ENCODE results near the gene ROPN1B. TPM values are rescaled to one million over a fixed set of nuclear protein-coding genes. Genes with fewer than 3 reads are reported as not detected.

Gene ROPN1B
- total RNA-seq, 1 experiment from 2014 or later: 0.92 TPM

- Mint-ChIP-seq H3K9me3 (ENCODE audit: low read depth, unreplicated experiment) (no peaks in the 10 kb centered on the region), H3K27me3 (ENCODE audit: unreplicated experiment) (peaks cover 64% of the 10 kb centered on the region), H3K4me3 (ENCODE audit: low read depth, unreplicated experiment) (no peak overlapping the region), H3K27ac (ENCODE audit: unreplicated experiment) (no peak overlapping the region), H3K36me3 (ENCODE audit: insufficient read depth, unreplicated experiment) (no peaks in the 10 kb centered on the region), H3K4me1 (ENCODE audit: low read depth, unreplicated experiment) (no peaks in the 10 kb centered on the region)
- CTCF ChIA-PET: interaction anchor here (0.5 kb wide), 1 partner anchor 362 kb away, joined by 3 read pairs; the partner anchor contains the start of gene OSBPL11
- DNase-seq: no peak
- TF ChIP-seq CTCF (IDR thresholded peaks at IDR 0.05; ENCODE audit: unreplicated experiment): no peak
- intact Hi-C loops (cut with micrococcal nuclease; ENCODE audit: unreplicated experiment): no loop called here
- BruUV-seq (replicated peaks): no TSS peak
These were observed 11.1 kb upstream of the ROPN1B start for GRCh38 chr3:125957674-125958510.

- DNase-seq: no peak
- Mint-ChIP-seq H3K27me3 (ENCODE audit: unreplicated experiment) (peaks cover 56% of the 10 kb centered on the region), H3K9me3 (ENCODE audit: low read depth, unreplicated experiment) (no peaks in the 10 kb centered on the region), H3K4me3 (ENCODE audit: low read depth, unreplicated experiment) (no peak overlapping the region), H3K27ac (ENCODE audit: unreplicated experiment) (no peak overlapping the region), H3K36me3 (ENCODE audit: insufficient read depth, unreplicated experiment) (no peaks in the 10 kb centered on the region), H3K4me1 (ENCODE audit: low read depth, unreplicated experiment) (no peaks in the 10 kb centered on the region)
- intact Hi-C loops (cut with micrococcal nuclease; ENCODE audit: unreplicated experiment): no loop called here
- CTCF ChIA-PET: interaction anchor here (0.5 kb wide), 1 partner anchor 363 kb away, joined by 3 read pairs; the partner anchor contains the start of gene OSBPL11
- no TSS peak for BruUV-seq (replicated peaks)
- TF ChIP-seq CTCF (IDR thresholded peaks at IDR 0.05; ENCODE audit: unreplicated experiment): no peak
These were observed 10.3 kb upstream of the ROPN1B start for GRCh38 chr3:125958511-125959316.

DNA sequence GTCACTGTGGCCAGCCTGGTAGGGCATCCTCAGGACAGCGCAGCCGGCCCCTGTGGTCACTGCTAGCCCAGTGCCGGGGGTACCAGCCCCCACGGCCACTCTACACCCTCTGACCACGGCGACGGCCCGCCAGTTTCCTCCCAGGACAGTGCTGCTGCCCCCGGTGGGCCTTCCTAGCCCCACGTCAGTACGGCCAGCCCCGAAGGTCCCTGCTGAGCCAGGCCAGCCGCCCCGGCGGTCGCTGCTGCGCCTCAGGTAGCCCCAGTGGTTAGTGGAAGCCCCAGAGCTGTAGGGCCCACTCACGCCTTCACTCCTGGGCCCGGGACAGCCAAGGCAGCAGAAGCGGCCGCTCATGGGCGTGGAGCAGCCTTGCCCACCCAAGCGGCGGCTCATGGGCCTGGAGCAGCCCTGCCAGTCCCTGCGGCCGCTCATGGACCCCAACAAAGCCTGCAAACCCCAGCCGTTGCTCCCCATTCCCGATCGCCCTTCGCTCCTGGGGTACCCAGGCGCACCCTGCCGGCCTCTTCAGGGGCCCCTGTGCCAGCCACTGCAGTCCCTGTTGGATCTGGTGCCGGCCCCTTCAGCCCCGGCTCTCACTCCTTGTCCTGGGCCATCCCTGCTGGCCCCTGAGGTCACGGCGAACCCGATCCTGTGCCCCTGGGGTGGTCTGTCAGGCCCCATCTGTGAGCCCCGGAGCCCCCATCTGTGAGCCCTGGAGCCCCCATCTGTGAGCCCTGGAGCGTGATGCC lies 9.5 kb upstream of the ROPN1B start:
- intact Hi-C loops (cut with micrococcal nuclease; ENCODE audit: unreplicated experiment): no loop called here
- Mint-ChIP-seq H3K36me3 (ENCODE audit: insufficient read depth, unreplicated experiment) (no peaks in the 10 kb centered on the region), H3K4me1 (ENCODE audit: low read depth, unreplicated experiment) (no peaks in the 10 kb centered on the region), H3K9me3 (ENCODE audit: low read depth, unreplicated experiment) (no peaks in the 10 kb centered on the region), H3K27me3 (ENCODE audit: unreplicated experiment) (peaks cover 48% of the 10 kb centered on the region), H3K4me3 (ENCODE audit: low read depth, unreplicated experiment) (no peak overlapping the region), H3K27ac (ENCODE audit: unreplicated experiment) (no peak overlapping the region)
- DNase-seq: no peak
- TF ChIP-seq CTCF (IDR thresholded peaks at IDR 0.05; ENCODE audit: unreplicated experiment): no peak
- no TSS peak for BruUV-seq (replicated peaks)
- CTCF ChIA-PET: no interaction called here

DNA sequence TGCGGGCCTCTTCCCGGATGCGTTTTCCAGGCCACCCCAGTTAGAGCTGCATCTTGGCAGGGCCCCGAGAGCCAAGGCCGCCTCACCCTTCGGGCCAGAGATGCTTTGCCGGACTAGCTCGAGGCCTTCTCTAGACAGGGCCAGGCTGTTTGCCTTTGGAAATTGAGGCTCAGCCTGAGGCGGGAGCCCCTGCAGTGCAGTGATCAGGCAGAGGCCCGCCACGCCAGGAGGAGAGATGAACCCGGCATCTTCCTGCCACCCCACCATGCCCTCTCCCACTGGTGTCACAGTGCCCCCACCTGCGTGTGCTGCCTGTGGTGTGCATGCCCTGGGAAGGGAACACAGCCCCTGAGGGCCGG lies 8.9 kb upstream of the ROPN1B start:
- no peak overlapping the region for H3K27ac Mint-ChIP-seq (ENCODE audit: unreplicated experiment)
- no peaks in the 10 kb centered on the region for H3K4me1 Mint-ChIP-seq (ENCODE audit: low read depth, unreplicated experiment)
- H3K4me3 Mint-ChIP-seq (ENCODE audit: low read depth, unreplicated experiment): no peak overlapping the region
- no peaks in the 10 kb centered on the region for H3K36me3 Mint-ChIP-seq (ENCODE audit: insufficient read depth, unreplicated experiment)
- BruUV-seq (replicated peaks): no TSS peak
- intact Hi-C loops (cut with micrococcal nuclease; ENCODE audit: unreplicated experiment): no loop called here
- peaks cover 43% of the 10 kb centered on the region for H3K27me3 Mint-ChIP-seq (ENCODE audit: unreplicated experiment)
- no peak for TF ChIP-seq CTCF (IDR thresholded peaks at IDR 0.05; ENCODE audit: unreplicated experiment)
- no peaks in the 10 kb centered on the region for H3K9me3 Mint-ChIP-seq (ENCODE audit: low read depth, unreplicated experiment)
- CTCF ChIA-PET: no interaction called here
- no peak for DNase-seq

All from Calu3 (cell line).